Hippocampal formation (tissue), 2 donors: ENCODE data around the gene EFNB1.

ENCODE experiments used
- DNase-seq, 2 donors: peaks; one replicate each; lab custom pipeline; 2025; lab: John Stamatoyannopoulos, UW

The EFNB1 gene

GRCh38 chrX:68883800-68884199, 55.0 kb downstream of the EFNB1 start:
- DNase-seq, result no peak

- no peak for DNase-seq
Observed at GRCh38 chrX:68889249-68889648, 60.4 kb downstream of the EFNB1 start.
